GM23248 (cell line): ENCODE measurements around the gene NOXRED1.

Experiments used
- EZH2 ChIP-seq: fragments of 200-600 bp; sonication (generic); IDR thresholded peaks from 2 replicates; pipeline ENCODE4 v1.6.1; 2018; ENCODE audit warnings: antibody characterized with exemption, mild to moderate bottlenecking; ENCODE audit not compliant: insufficient read depth, poor library complexity, severe bottlenecking
- EZH2phosphoT487 ChIP-seq: fragments of 200-600 bp; sonication (generic); IDR thresholded peaks from 2 replicates; pipeline ENCODE4 v1.6.1; 2018; ENCODE audit warnings: antibody characterized with exemption, moderate library complexity, mild to moderate bottlenecking, low read depth; ENCODE audit not compliant: insufficient read depth

- TF ChIP-seq EZH2phosphoT487 = no peak
- TF ChIP-seq EZH2 = no peak
These were observed 17.2 kb downstream of the NOXRED1 start for GRCh38 chr14:77406086-77406485.
